Skeletal muscle satellite cell (primary cell): ENCODE results near the gene ERICH6B. TPM values are rescaled to one million over a fixed set of nuclear protein-coding genes. Genes with fewer than 3 reads are reported as not detected.
"Not testable (repeated sequence)": the region's sequence is repeated elsewhere in the genome, so short reads cannot be mapped to it uniquely, and the experiment has no call there.

ENCODE experiments used
- H3K27me3 ChIP-seq: 2 replicates; pipeline ENCODE4 v1.7.0; 2013; ENCODE audit warnings: low read length; ENCODE audit not compliant: control insufficient read depth, insufficient read depth
- H3K36me3 ChIP-seq: 2 replicates; pipeline ENCODE4 v1.7.0; 2013; ENCODE audit warnings: mild to moderate bottlenecking, control low read depth, low read length; ENCODE audit not compliant: insufficient read depth
- H3K4me1 ChIP-seq: 2 replicates; pipeline ENCODE4 v1.7.0; 2013; ENCODE audit warnings: low read length; ENCODE audit not compliant: control insufficient read depth, insufficient read depth
- H3K4me2 ChIP-seq: 2 replicates; pipeline ENCODE4 v1.7.0; 2013; ENCODE audit warnings: mild to moderate bottlenecking, low read length
- H3K4me3 ChIP-seq: 2 replicates; pipeline ENCODE4 v1.7.0; 2013; ENCODE audit warnings: low read length
- H3K9ac ChIP-seq: 2 replicates; pipeline ENCODE4 v1.7.0; 2013; ENCODE audit warnings: mild to moderate bottlenecking, low read depth, low read length, moderate library complexity
- H3K9me3 ChIP-seq: replicated peaks from 2 replicates; pipeline ENCODE4 v1.7.0; 2013; ENCODE audit warnings: mild to moderate bottlenecking, control low read depth, low read length
- total RNA-seq: library from RNA; depleted of rRNA; stranded (reverse); fragments of >200 nt; gene quantifications from 2 replicates; pipeline ENCODE4 v1.2.3, GENCODE V29; 2012; rRNA removed

Gene ERICH6B
- not detected in 2 replicates for total RNA-seq

- no peaks in the 10 kb centered on the region for H3K9me3 ChIP-seq
- H3K4me2 ChIP-seq = no peak within 1 kb of the TSS
- no peaks in the 10 kb centered on the region for H3K4me1 ChIP-seq
- H3K9ac ChIP-seq = no peak within 1 kb of the TSS
- no peaks in the 10 kb centered on the region for H3K36me3 ChIP-seq
- no peak within 1 kb of the TSS for H3K4me3 ChIP-seq
- peaks cover 60% of the 10 kb centered on the region for H3K27me3 ChIP-seq
These were observed at the start of gene ERICH6B for GRCh38 chr13:45615501-45616101. TSS of gene ERICH6B (minus strand) at chr13:45615739. CDS start at chr13:45597005, 18,734 bp downstream.

DNA sequence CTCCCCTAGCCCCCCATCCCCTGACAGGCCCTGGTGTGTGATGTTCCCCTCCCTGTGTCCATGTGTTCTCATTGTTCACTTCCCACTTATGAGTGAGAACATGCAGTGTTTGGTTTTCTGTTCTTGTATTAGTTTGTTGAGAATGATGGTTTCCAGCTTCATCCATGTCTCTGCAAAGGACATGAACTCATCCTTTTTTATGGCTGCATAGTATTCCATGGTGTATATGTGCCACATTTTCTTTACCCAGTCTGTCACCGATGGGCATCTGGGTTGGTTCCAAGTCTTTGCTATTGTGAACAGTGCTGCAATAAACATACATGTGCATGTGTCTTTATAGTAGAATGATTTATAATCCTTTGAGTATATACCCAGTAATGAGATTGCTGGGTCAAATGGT is 47.4 kb upstream of the ERICH6B start:
- not testable (repeated sequence) for H3K9ac ChIP-seq, H3K27me3 ChIP-seq, H3K4me2 ChIP-seq, H3K9me3 ChIP-seq, H3K36me3 ChIP-seq, H3K4me3 ChIP-seq
- H3K4me1 ChIP-seq = peaks cover 17% of the 10 kb centered on the region

- Histone ChIP-seq H3K36me3 (no peaks in the 10 kb centered on the region), H3K4me2 (no peak overlapping the region), H3K9me3 (no peaks in the 10 kb centered on the region), H3K4me1 (peaks cover 18% of the 10 kb centered on the region), H3K4me3 (no peak overlapping the region), H3K9ac (no peak overlapping the region), H3K27me3 (no peaks in the 10 kb centered on the region)
These were observed 46.6 kb upstream of the ERICH6B start for GRCh38 chr13:45662162-45662561.

DNA sequence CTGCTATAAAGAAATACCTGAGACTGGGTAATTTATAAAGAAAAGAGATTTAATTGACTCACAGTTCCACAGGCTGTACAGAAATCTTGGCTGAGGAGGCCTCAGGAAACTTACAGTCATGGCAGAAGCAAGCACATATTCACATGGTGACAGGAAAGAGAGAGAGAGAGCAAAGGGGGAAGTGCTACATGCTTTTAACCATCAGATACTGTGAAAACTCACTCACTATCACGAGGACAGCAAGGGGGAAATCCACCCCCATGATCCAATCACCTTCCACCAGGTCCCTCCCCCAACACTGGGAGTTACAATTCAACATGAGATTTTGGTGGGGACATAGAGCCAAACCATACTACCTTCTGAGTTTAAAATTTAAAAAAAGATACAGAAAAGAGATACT is 44.9 kb upstream of the ERICH6B start:
- not testable (repeated sequence) for H3K4me3 ChIP-seq, H3K4me2 ChIP-seq, H3K27me3 ChIP-seq, H3K9ac ChIP-seq, H3K9me3 ChIP-seq, H3K36me3 ChIP-seq
- H3K4me1 ChIP-seq = peaks cover 18% of the 10 kb centered on the region

DNA sequence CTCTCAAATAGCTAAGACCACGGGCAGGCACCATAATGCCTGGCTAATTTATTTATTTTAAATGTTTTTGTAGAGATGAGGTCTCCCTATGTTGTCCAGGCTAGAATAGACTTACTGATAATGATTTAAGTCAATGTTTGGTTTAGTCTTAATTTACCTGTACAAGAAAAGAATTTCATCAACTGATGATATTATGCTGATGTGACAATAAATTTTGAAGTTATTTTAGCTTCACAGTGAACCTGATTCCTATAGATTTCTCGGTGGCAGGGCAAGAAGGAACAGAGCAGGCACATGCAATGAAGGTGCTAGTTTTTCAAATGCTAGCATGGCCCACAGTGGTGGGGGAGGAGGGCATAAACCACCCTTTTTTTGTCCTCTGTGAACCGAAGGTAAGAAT is 44.0 kb upstream of the ERICH6B start:
- H3K9ac ChIP-seq = no peak overlapping the region
- no peaks in the 10 kb centered on the region for H3K36me3 ChIP-seq
- no peaks in the 10 kb centered on the region for H3K9me3 ChIP-seq
- peaks cover 18% of the 10 kb centered on the region for H3K4me1 ChIP-seq
- H3K27me3 ChIP-seq = no peaks in the 10 kb centered on the region
- H3K4me3 ChIP-seq = no peak overlapping the region
- no peak overlapping the region for H3K4me2 ChIP-seq

- H3K4me2 ChIP-seq = peak overlapping the region; percentile 56
- H3K9me3 ChIP-seq = no peaks in the 10 kb centered on the region
- H3K4me1 ChIP-seq = peaks cover 18% of the 10 kb centered on the region
- H3K36me3 ChIP-seq = no peaks in the 10 kb centered on the region
- H3K9ac ChIP-seq = peak overlapping the region; percentile 25
- peaks cover 4% of the 10 kb centered on the region for H3K27me3 ChIP-seq
- H3K4me3 ChIP-seq = no peak overlapping the region
These were observed 43.2 kb upstream of the ERICH6B start for GRCh38 chr13:45658586-45659235.

DNA sequence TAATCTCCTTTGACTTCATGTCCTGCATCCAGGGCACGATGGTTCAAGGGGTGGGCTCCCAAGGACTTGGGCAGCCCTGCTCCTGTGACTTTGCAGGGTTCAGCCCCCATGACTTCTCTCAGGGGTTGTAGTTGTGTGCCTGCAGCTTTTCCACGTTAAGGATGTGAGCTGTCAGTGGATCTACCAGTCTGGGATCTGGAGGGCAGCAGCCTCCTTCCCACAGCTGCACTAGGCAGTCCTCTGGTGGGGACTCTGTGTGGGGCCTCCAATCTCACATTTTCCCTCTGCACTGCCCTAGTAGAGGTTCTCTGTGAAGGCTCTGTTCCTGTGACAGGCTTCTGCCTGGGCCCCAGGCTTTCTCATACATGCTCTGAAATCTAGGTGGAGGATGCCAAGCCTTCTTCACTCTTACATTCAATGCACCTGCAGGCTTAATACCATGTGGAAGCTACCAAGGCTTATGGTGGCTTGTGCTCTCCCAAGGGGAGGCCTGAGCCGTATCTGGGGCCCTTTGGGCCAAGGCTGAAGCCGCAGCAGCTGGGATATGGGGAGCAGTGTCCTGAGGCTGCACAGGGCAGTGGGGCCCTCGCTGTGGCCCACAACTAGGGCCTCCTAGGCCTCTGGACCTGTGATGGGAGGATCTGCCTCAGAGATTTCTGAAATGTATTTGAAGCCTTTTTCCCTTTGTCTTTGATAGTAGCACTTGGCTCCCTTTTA is 39.3 kb upstream of the ERICH6B start:
- no peaks in the 10 kb centered on the region for H3K36me3 ChIP-seq
- H3K4me1 ChIP-seq = peaks cover 18% of the 10 kb centered on the region
- no peaks in the 10 kb centered on the region for H3K9me3 ChIP-seq
- H3K4me3 ChIP-seq = no peak overlapping the region
- no peak overlapping the region for H3K9ac ChIP-seq
- peaks cover 11% of the 10 kb centered on the region for H3K27me3 ChIP-seq
- H3K4me2 ChIP-seq = no peak overlapping the region

DNA sequence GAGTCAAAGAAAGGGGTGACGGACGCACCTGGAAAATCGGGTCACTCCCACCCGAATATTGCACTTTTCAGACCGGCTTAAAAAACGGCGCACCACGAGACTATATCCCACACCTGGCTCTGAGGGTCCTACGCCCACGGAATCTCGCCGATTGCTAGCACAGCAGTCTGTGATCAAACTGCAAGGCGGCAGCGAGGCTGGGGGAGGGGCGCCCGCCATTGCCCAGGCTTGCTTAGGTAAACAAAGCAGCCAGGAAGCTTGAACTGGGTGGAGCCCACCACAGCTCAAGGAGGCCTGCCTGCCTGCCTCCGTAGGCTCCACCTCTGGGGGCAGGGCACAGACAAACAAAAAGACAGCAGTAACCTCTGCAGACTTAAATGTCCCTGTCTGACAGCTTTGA is 29.7 kb upstream of the ERICH6B start:
- H3K4me2 ChIP-seq, H3K27me3 ChIP-seq, H3K9ac ChIP-seq, H3K9me3 ChIP-seq, H3K36me3 ChIP-seq, H3K4me1 ChIP-seq, H3K4me3 ChIP-seq: not testable (repeated sequence)

GRCh38 chr13:45642159-45642558 is 26.6 kb upstream of the ERICH6B start:
- H3K9ac ChIP-seq = not testable (repeated sequence)

DNA sequence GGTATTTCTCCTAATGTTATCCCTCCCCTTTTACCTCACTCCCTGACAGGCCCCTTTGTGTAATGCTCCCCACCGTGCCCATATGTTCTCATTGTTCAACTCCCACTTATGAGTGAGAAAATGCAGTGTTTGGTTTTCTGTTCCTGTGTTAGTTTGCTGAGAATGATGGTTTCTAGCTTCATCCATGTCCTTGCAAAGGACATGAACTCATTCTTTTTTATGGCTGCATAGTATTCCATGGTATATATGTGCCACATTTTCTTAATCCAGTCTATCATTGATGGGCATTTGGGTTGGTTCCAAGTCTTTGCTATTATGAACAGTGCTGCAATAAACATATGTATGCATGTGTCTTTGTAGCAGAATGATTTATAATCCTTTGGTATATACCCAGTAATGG is 19.8 kb upstream of the ERICH6B start:
- H3K4me3 ChIP-seq, H3K9ac ChIP-seq, H3K9me3 ChIP-seq, H3K4me2 ChIP-seq, H3K36me3 ChIP-seq, H3K4me1 ChIP-seq: not testable (repeated sequence)
- H3K27me3 ChIP-seq = peaks cover 24% of the 10 kb centered on the region

More at GRCh38 chr13:45642159-45642558, 26.6 kb upstream of the ERICH6B start:
- H3K27me3 ChIP-seq, H3K9me3 ChIP-seq, H3K4me2 ChIP-seq, H3K4me3 ChIP-seq, H3K36me3 ChIP-seq, H3K4me1 ChIP-seq: not testable (repeated sequence)

DNA sequence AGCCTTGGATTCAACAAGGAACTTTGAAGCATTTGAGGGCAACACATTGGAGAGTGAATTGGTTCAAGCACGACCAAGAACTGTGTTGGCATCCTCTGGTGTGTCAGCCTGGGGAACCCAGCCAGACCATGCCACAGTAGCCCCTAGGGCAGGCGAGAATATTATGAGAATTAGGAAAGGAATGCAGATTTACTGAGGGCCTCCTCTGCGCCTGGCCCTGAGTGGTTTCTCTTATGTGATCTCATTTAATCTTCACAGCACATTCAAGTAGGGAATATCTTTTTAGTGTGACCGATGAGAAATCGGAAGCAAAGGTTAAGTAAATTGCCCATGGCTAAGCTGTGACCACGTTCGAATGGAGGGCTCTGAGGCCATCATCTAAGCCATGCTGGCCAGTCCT is 15.3 kb upstream of the ERICH6B start:
- Histone ChIP-seq H3K9ac (no peak overlapping the region), H3K4me2 (no peak overlapping the region), H3K27me3 (peaks cover 66% of the 10 kb centered on the region), H3K9me3 (no peaks in the 10 kb centered on the region), H3K36me3 (no peaks in the 10 kb centered on the region), H3K4me1 (no peaks in the 10 kb centered on the region), H3K4me3 (no peak overlapping the region)

DNA sequence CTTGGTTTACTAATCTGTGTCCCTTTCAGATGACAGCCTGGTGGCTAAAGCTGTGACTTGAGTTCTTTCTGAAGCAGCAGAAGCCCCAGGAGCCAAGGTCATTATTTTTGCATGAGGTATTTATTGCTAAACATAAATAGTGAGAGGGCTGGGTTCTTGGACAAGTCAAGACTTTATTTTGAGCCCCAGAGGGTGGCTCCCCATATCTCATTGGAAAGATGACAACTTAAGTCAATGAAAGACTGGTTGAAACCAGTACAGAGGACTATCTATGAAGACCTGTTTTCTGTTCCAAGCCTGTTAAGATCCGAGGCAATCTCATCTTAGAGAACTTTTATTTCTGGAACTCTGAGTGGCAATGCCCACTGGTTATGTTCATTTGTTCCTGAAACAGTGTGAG is 14.4 kb upstream of the ERICH6B start:
- no peaks in the 10 kb centered on the region for H3K4me1 ChIP-seq
- H3K36me3 ChIP-seq = no peaks in the 10 kb centered on the region
- no peak overlapping the region for H3K9ac ChIP-seq
- peaks cover 75% of the 10 kb centered on the region for H3K27me3 ChIP-seq
- H3K4me3 ChIP-seq = no peak overlapping the region
- no peaks in the 10 kb centered on the region for H3K9me3 ChIP-seq
- H3K4me2 ChIP-seq = no peak overlapping the region
